ENCODE data around the gene PMIS2.

PMIS2 gene

GRCh38 chr19:35636651-35637050 lies 50.7 kb downstream of the PMIS2 start:
- no peak for DNase-seq
